ENCODE data around the gene TNPO1.
A peak's percentile ranks its signal among the peaks of the same experiment; 100 is the strongest.

The TNPO1 gene

GRCh38 chr5:72817671-72818266 is 1.3 kb downstream of the TNPO1 start:
- Histone ChIP-seq H3K27ac (ENCODE audit: insufficient read depth in 1 of 2, low read depth in 1 of 2, low read length in 2 of 2, poor library complexity in 1 of 2, severe bottlenecking in 2 of 2) (peak overlapping the region; percentile 98 to 99), H3K36me3 (ENCODE audit: control insufficient read depth in 4 of 4, insufficient read depth in 4 of 4, low read length in 3 of 4) (no peaks in the 10 kb centered on the region), H3K9me3 (ENCODE audit: control extremely low read depth in 1 of 5, control insufficient read depth in 4 of 5, insufficient read depth in 2 of 5, low read depth in 1 of 5, low read length in 4 of 5) (no peaks in the 10 kb centered on the region), H3K27me3 (replicated peaks in 2 of 5; ENCODE audit: control insufficient read depth in 4 of 5, insufficient read depth in 5 of 5, low read length in 4 of 5) (no peaks in the 10 kb centered on the region), H3K4me1 (ENCODE audit: control extremely low read depth in 1 of 4, control insufficient read depth in 4 of 4, insufficient read depth in 4 of 4, low read length in 3 of 4) (peaks cover 15 to 39% (median 25%) of the 10 kb centered on the region in 4 experiments), H3K4me3 (ENCODE audit: control insufficient read depth in 1 of 7, extremely low read depth in 1 of 7, insufficient read depth in 4 of 7, low read depth in 2 of 7, low read length in 6 of 7) (peak overlapping the region in 6 of 7 experiments; percentile 83 to 98 (median 92))
- peak in 2 of 3 donors; percentile 12 to 37 for DNase-seq
- WGBS (ENCODE audit: insufficient coverage), result 0% methylated on average over 2 of the region's 6 CpGs
- ChIA-PET CTCF (interaction anchor here (0.7 to 5.7 kb wide), 6 partner anchors 8 to 262 kb away, joined by 3 to 36 read pairs (median 4); no protein-coding TSS in a partner anchor), POLR2A (interaction anchor here (0.9 kb wide), 1 partner anchor 12 kb away, joined by 3 read pairs; no protein-coding TSS in a partner anchor)

DNA sequence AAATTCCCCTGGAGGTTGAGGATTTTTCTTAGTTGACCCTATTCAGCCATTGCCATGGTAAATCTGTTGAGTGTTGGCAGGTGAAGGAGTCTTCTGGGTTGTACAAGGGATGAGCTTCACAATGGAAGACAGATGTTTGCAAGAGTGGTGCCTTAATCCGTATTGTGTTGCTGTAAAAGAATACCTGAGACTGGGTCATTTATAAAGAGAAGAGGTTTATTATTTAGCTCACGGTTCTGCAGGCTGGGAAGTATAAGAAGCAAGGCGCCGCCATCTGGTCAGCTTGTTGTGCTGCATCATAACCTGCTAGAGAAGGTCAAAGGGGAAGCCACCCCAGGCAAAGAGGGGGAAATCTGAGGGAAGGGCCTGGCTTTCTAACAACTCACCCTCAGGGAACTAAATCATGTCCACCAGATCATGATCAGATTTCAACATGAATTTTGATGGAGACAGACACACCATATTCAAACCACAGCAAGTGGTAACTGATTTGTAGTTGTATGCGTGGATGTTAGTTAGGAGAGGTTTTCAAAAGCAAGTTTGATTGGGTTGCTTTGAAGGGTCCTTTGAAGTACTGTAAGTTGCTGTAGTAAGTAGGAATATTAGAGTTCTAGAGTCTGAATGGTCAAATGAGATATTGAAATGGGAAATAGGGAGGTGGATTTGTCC is 2.5 kb downstream of the TNPO1 start:
- Histone ChIP-seq H3K4me1 (ENCODE audit: control extremely low read depth in 1 of 4, control insufficient read depth in 4 of 4, insufficient read depth in 4 of 4, low read length in 3 of 4) (peaks cover 15 to 43% (median 30%) of the 10 kb centered on the region in 4 experiments), H3K27me3 (replicated peaks in 2 of 5; ENCODE audit: control insufficient read depth in 4 of 5, insufficient read depth in 5 of 5, low read length in 4 of 5) (no peaks in the 10 kb centered on the region), H3K36me3 (ENCODE audit: control insufficient read depth in 4 of 4, insufficient read depth in 4 of 4, low read length in 3 of 4) (no peaks in the 10 kb centered on the region), H3K27ac (ENCODE audit: insufficient read depth in 1 of 2, low read depth in 1 of 2, low read length in 2 of 2, poor library complexity in 1 of 2, severe bottlenecking in 2 of 2) (no peak overlapping the region), H3K4me3 (ENCODE audit: control insufficient read depth in 1 of 7, extremely low read depth in 1 of 7, insufficient read depth in 4 of 7, low read depth in 2 of 7, low read length in 6 of 7) (peak overlapping the region in 2 of 7 experiments; percentile 12 to 84), H3K9me3 (ENCODE audit: control extremely low read depth in 1 of 5, control insufficient read depth in 4 of 5, insufficient read depth in 2 of 5, low read depth in 1 of 5, low read length in 4 of 5) (no peaks in the 10 kb centered on the region)
- peak; percentile 75 to 83 (median 82) for DNase-seq
- WGBS (ENCODE audit: insufficient coverage), result 26% methylated on average over 4 of the region's 5 CpGs
- ChIA-PET CTCF (interaction anchor here (0.6 to 5.7 kb wide), 8 partner anchors 11 to 455 kb away, joined by 3 to 36 read pairs (median 4); no protein-coding TSS in a partner anchor), POLR2A (no interaction called here)

- CTCF ChIA-PET, result interaction anchor here (5.7 kb wide), 1 partner anchor 211 kb away, joined by 36 read pairs; no protein-coding TSS in a partner anchor
- H3K27me3 ChIP-seq (replicated peaks in 2 of 5; ENCODE audit: control insufficient read depth in 4 of 5, insufficient read depth in 5 of 5, low read length in 4 of 5), result no peaks in the 10 kb centered on the region
- H3K9me3 ChIP-seq (ENCODE audit: control extremely low read depth in 1 of 5, control insufficient read depth in 4 of 5, insufficient read depth in 2 of 5, low read depth in 1 of 5, low read length in 4 of 5), result no peaks in the 10 kb centered on the region
- peaks cover 0 to 6% (median 0%) of the 10 kb centered on the region in 4 experiments for H3K36me3 ChIP-seq (ENCODE audit: control insufficient read depth in 4 of 4, insufficient read depth in 4 of 4, low read length in 3 of 4)
- no peak overlapping the region for H3K27ac ChIP-seq (ENCODE audit: insufficient read depth in 1 of 2, low read depth in 1 of 2, low read length in 2 of 2, poor library complexity in 1 of 2, severe bottlenecking in 2 of 2)
- POLR2A ChIA-PET, result no interaction called here
- DNase-seq, result no peak
- peaks cover 10 to 37% (median 26%) of the 10 kb centered on the region in 4 experiments for H3K4me1 ChIP-seq (ENCODE audit: control extremely low read depth in 1 of 4, control insufficient read depth in 4 of 4, insufficient read depth in 4 of 4, low read length in 3 of 4)
- 100% methylated on average over 1 of the region's 2 CpGs for WGBS (ENCODE audit: insufficient coverage)
- no peak overlapping the region for H3K4me3 ChIP-seq (ENCODE audit: control insufficient read depth in 1 of 7, extremely low read depth in 1 of 7, insufficient read depth in 4 of 7, low read depth in 2 of 7, low read length in 6 of 7)
Observed at GRCh38 chr5:72821776-72822175, 5.3 kb downstream of the TNPO1 start.

DNA sequence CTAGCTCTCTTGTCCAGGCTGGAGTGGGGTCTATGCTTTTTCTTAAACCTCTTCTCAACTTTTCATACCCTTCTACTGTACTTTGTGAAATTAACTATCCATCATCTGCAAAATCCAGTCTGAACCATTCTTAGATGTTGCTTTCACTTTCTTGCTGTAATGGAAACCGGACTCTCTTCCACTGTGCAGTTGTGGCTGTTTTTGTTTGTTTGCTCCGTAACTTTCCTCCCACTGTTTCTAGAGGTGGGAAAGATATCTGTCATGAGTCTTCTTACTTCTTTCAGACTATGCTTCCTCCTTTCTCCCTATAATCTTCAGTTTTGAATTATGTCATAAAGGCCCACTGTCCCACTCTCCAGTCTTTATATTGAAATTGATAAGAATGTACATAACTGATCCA is 6.5 kb downstream of the TNPO1 start:
- peaks cover 0 to 6% (median 0%) of the 10 kb centered on the region in 4 experiments for H3K36me3 ChIP-seq (ENCODE audit: control insufficient read depth in 4 of 4, insufficient read depth in 4 of 4, low read length in 3 of 4)
- H3K4me3 ChIP-seq (ENCODE audit: control insufficient read depth in 1 of 7, extremely low read depth in 1 of 7, insufficient read depth in 4 of 7, low read depth in 2 of 7, low read length in 6 of 7), result peak overlapping the region in 1 of 7 experiments; percentile 3
- ChIA-PET POLR2A (no interaction called here), CTCF (no interaction called here)
- WGBS (ENCODE audit: insufficient coverage), result 100% methylated on average over 1 of the region's 2 CpGs
- no peaks in the 10 kb centered on the region for H3K9me3 ChIP-seq (ENCODE audit: control extremely low read depth in 1 of 5, control insufficient read depth in 4 of 5, insufficient read depth in 2 of 5, low read depth in 1 of 5, low read length in 4 of 5)
- no peak overlapping the region for H3K27ac ChIP-seq (ENCODE audit: insufficient read depth in 1 of 2, low read depth in 1 of 2, low read length in 2 of 2, poor library complexity in 1 of 2, severe bottlenecking in 2 of 2)
- no peaks in the 10 kb centered on the region for H3K27me3 ChIP-seq (replicated peaks in 2 of 5; ENCODE audit: control insufficient read depth in 4 of 5, insufficient read depth in 5 of 5, low read length in 4 of 5)
- DNase-seq, result no peak
- H3K4me1 ChIP-seq (ENCODE audit: control extremely low read depth in 1 of 4, control insufficient read depth in 4 of 4, insufficient read depth in 4 of 4, low read length in 3 of 4), result peaks cover 3 to 33% (median 21%) of the 10 kb centered on the region in 4 experiments

DNA sequence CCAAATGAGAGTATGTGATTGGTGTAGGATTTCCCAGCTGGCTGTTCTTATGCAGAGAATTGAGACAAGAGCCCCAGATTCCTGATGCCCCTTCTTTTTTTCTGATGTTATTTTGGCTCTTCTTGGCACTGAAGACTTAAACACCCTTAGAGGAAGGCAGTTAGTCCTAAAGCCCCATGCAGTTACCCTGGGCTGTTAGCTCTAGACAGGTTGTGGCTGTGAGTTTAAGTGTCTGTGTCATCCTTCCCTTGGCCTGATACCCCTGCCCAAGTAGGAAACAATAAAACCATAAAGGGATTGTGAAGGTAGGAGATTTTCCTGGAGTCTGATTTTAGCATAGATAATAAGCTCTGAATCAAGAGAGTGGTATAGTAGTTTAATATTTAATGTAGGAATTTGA is 13.2 kb downstream of the TNPO1 start:
- Histone ChIP-seq H3K27ac (ENCODE audit: insufficient read depth in 1 of 2, low read depth in 1 of 2, low read length in 2 of 2, poor library complexity in 1 of 2, severe bottlenecking in 2 of 2) (no peak overlapping the region), H3K27me3 (replicated peaks in 2 of 5; ENCODE audit: control insufficient read depth in 4 of 5, insufficient read depth in 5 of 5, low read length in 4 of 5) (no peaks in the 10 kb centered on the region), H3K4me3 (ENCODE audit: control insufficient read depth in 1 of 7, extremely low read depth in 1 of 7, insufficient read depth in 4 of 7, low read depth in 2 of 7, low read length in 6 of 7) (no peak overlapping the region), H3K9me3 (ENCODE audit: control extremely low read depth in 1 of 5, control insufficient read depth in 4 of 5, insufficient read depth in 2 of 5, low read depth in 1 of 5, low read length in 4 of 5) (no peaks in the 10 kb centered on the region), H3K4me1 (ENCODE audit: control extremely low read depth in 1 of 4, control insufficient read depth in 4 of 4, insufficient read depth in 4 of 4, low read length in 3 of 4) (no peaks in the 10 kb centered on the region), H3K36me3 (ENCODE audit: control insufficient read depth in 4 of 4, insufficient read depth in 4 of 4, low read length in 3 of 4) (peaks cover 0 to 6% (median 0%) of the 10 kb centered on the region in 4 experiments)
- ChIA-PET POLR2A (interaction anchor here (0.7 kb wide), 1 partner anchor 13 kb away, joined by 3 read pairs; no protein-coding TSS in a partner anchor), CTCF (interaction anchor here (1.0 to 2.3 kb wide), 5 partner anchors 9 to 198 kb away, joined by 3 to 6 read pairs (median 3); no protein-coding TSS in a partner anchor)
- DNase-seq, result no peak

GRCh38 chr5:72830362-72830761 is 13.9 kb downstream of the TNPO1 start:
- Histone ChIP-seq H3K27me3 (replicated peaks in 2 of 5; ENCODE audit: control insufficient read depth in 4 of 5, insufficient read depth in 5 of 5, low read length in 4 of 5) (no peaks in the 10 kb centered on the region), H3K36me3 (ENCODE audit: control insufficient read depth in 4 of 4, insufficient read depth in 4 of 4, low read length in 3 of 4) (peaks cover 0 to 6% (median 0%) of the 10 kb centered on the region in 4 experiments), H3K4me1 (ENCODE audit: control extremely low read depth in 1 of 4, control insufficient read depth in 4 of 4, insufficient read depth in 4 of 4, low read length in 3 of 4) (no peaks in the 10 kb centered on the region), H3K27ac (ENCODE audit: insufficient read depth in 1 of 2, low read depth in 1 of 2, low read length in 2 of 2, poor library complexity in 1 of 2, severe bottlenecking in 2 of 2) (no peak overlapping the region), H3K4me3 (ENCODE audit: control insufficient read depth in 1 of 7, extremely low read depth in 1 of 7, insufficient read depth in 4 of 7, low read depth in 2 of 7, low read length in 6 of 7) (no peak overlapping the region), H3K9me3 (ENCODE audit: control extremely low read depth in 1 of 5, control insufficient read depth in 4 of 5, insufficient read depth in 2 of 5, low read depth in 1 of 5, low read length in 4 of 5) (no peaks in the 10 kb centered on the region)
- no CpG with 5 or more reads among the region's 2 CpGs for whole genome bisulfite sequencing (ENCODE audit: insufficient coverage)
- ChIA-PET POLR2A (no interaction called here), CTCF (interaction anchor here (1.3 to 2.3 kb wide), 2 partner anchors 10 to 14 kb away, joined by 3 to 6 read pairs; no protein-coding TSS in a partner anchor)
- no peak for DNase-seq

- POLR2A ChIA-PET, result no interaction called here
- CTCF ChIA-PET, result interaction anchor here (1.6 to 1.7 kb wide), 2 partner anchors 11 to 13 kb away, joined by 3 to 4 read pairs; no protein-coding TSS in a partner anchor
Observed at GRCh38 chr5:72831685-72832084, 15.2 kb downstream of the TNPO1 start.

More at GRCh38 chr5:72831685-72832084, 15.2 kb downstream of the TNPO1 start:
- peaks cover 0 to 2% (median 0%) of the 10 kb centered on the region in 4 experiments for H3K36me3 ChIP-seq (ENCODE audit: control insufficient read depth in 4 of 4, insufficient read depth in 4 of 4, low read length in 3 of 4)
- H3K9me3 ChIP-seq (ENCODE audit: control extremely low read depth in 1 of 5, control insufficient read depth in 4 of 5, insufficient read depth in 2 of 5, low read depth in 1 of 5, low read length in 4 of 5), result no peaks in the 10 kb centered on the region
- no peaks in the 10 kb centered on the region for H3K4me1 ChIP-seq (ENCODE audit: control extremely low read depth in 1 of 4, control insufficient read depth in 4 of 4, insufficient read depth in 4 of 4, low read length in 3 of 4)
- H3K27me3 ChIP-seq (replicated peaks in 2 of 5; ENCODE audit: control insufficient read depth in 4 of 5, insufficient read depth in 5 of 5, low read length in 4 of 5), result no peaks in the 10 kb centered on the region
- H3K4me3 ChIP-seq (ENCODE audit: control insufficient read depth in 1 of 7, extremely low read depth in 1 of 7, insufficient read depth in 4 of 7, low read depth in 2 of 7, low read length in 6 of 7), result no peak overlapping the region
- no CpG with 5 or more reads among the region's 4 CpGs for WGBS (ENCODE audit: insufficient coverage)
- H3K27ac ChIP-seq (ENCODE audit: insufficient read depth in 1 of 2, low read depth in 1 of 2, low read length in 2 of 2, poor library complexity in 1 of 2, severe bottlenecking in 2 of 2), result no peak overlapping the region
- no peak for DNase-seq

Measured in common myeloid progenitor, CD34-positive (primary cell).